K562 (cell line): ENCODE measurements around the gene PRKD1. TPM values are rescaled to one million over a fixed set of nuclear protein-coding genes. Genes with fewer than 3 reads are reported as not detected.

Experiments
- ATAC-seq: fragments of 200-7000 bp; cut with Tn5 transposase; 3 replicates; pipeline ENCODE4 v1.9.1; 2020; ENCODE audit warnings: moderate library complexity
- BruUV-seq: library from RNA; stranded (reverse); fragments of 400-500 nt; replicated peaks from 2 replicates; lab custom pipeline; 2021; lab: Mats Ljungman, UMichigan
- CTCF ChIA-PET: fragments of 300-600 bp; formaldehyde crosslinking; extraction: SDS; loops from one replicate; lab custom pipeline; 2021; ENCODE audit warnings: low intra/inter-chr PET ratio; lab: Yijun Ruan, JAX
- POLR2A ChIA-PET: fragments of 300-600, 350-650 bp; sonication (Branson Sonifier 250); formaldehyde crosslinking; extraction: SDS; loops from one replicate; lab custom pipeline; 2021; ENCODE audit warnings: antibody characterized with exemption, inconsistent platforms; lab: Yijun Ruan, JAX
- DNase-seq, 4 experiments: peaks; one replicate each; pipeline versions ENCODE4 v3.0.0 to v3.0.0-alpha.2; 2011 to 2018; ENCODE audit warnings: low spot score in 3 of 4, mixed read lengths in 3 of 4; ENCODE audit errors: extremely low read depth in 1 of 4
- FAIRE-seq: peaks from 2 replicates; lab custom pipeline; 2011; peaks lifted over from hg19 to GRCh38; lab: Jason Lieb, UNC
- H2AFZ ChIP-seq: 2 replicates; pipeline ENCODE4 v1.6.0; 2011; ENCODE audit warnings: low read depth, low read length, control low read depth, inconsistent platforms
- H3K27ac ChIP-seq: fragments of 200-600 bp; 3 replicates; pipeline ENCODE4 v1.8.0; 2011; ENCODE audit warnings: low read depth, mild to moderate bottlenecking, control low read depth, inconsistent platforms, low read length, moderate library complexity, mixed read lengths; ENCODE audit errors: extremely low read depth
- H3K27me3 ChIP-seq, 2 experiments: fragments of 300-600 bp in 1 of 2; 2 replicates in 1 of 2; 3 replicates in 1 of 2; pipeline versions ENCODE4 v1.6.0 to v1.8.0; 2011; ENCODE audit warnings: inconsistent platforms in 2 of 2, low read length in 2 of 2, mild to moderate bottlenecking in 1 of 2, mixed read lengths in 1 of 2, moderate library complexity in 1 of 2; ENCODE audit not compliant: control insufficient read depth in 2 of 2, insufficient read depth in 2 of 2
- H3K36me3 ChIP-seq: fragments of 300-600 bp; 3 replicates; pipeline ENCODE4 v1.8.0; 2011; ENCODE audit warnings: mild to moderate bottlenecking, low read length, inconsistent platforms; ENCODE audit not compliant: control insufficient read depth, insufficient read depth
- H3K4me1 ChIP-seq, 2 experiments: fragments of 200-600 bp in 1 of 2; replicated peaks in 1 of 2; 2 replicates in 1 of 2; 3 replicates in 1 of 2; pipeline versions ENCODE4 v1.5.1 to v1.8.0; 2011; ENCODE audit warnings: inconsistent platforms in 2 of 2, low read length in 2 of 2, mild to moderate bottlenecking in 1 of 2, mixed read lengths in 1 of 2, moderate library complexity in 1 of 2; ENCODE audit not compliant: control insufficient read depth in 2 of 2, insufficient read depth in 2 of 2
- H3K4me2 ChIP-seq: 2 replicates; pipeline ENCODE4 v1.6.1; 2011; ENCODE audit warnings: low read length, control low read depth, inconsistent platforms, mixed read lengths; ENCODE audit not compliant: insufficient read depth
- H3K4me3 ChIP-seq: fragments of 200-600 bp; sonication (generic), shearing (Covaris generic); 2 replicates; pipeline ENCODE4 v1.5.1; 2016; ENCODE audit warnings: control low read depth, inconsistent platforms
- H3K79me2 ChIP-seq: fragments of 200-600 bp; 3 replicates; pipeline ENCODE4 v1.8.0; 2011; ENCODE audit warnings: low read length, inconsistent platforms; ENCODE audit not compliant: control insufficient read depth, insufficient read depth
- H3K9ac ChIP-seq, 2 experiments: 2 replicates each; pipeline versions ENCODE4 v1.6.0 to v1.6.1; 2011; ENCODE audit warnings: low read depth in 2 of 2, low read length in 2 of 2, control low read depth in 1 of 2, inconsistent platforms in 1 of 2, mild to moderate bottlenecking in 1 of 2, mixed read lengths in 1 of 2; ENCODE audit not compliant: insufficient read depth in 1 of 2
- H3K9me1 ChIP-seq: one replicate; pipeline ENCODE4 v1.6.0; 2011; ENCODE audit warnings: inconsistent platforms, mild to moderate bottlenecking, low read length, moderate library complexity; ENCODE audit not compliant: control insufficient read depth, insufficient read depth
- H3K9me3 ChIP-seq: replicated peaks from 2 replicates; pipeline ENCODE4 v1.5.1; 2011; ENCODE audit warnings: low read depth, low read length, inconsistent platforms; ENCODE audit not compliant: control insufficient read depth, insufficient read depth
- H4K20me1 ChIP-seq: replicated peaks from 2 replicates; pipeline ENCODE4 v1.6.1; 2011; ENCODE audit warnings: low read length, inconsistent platforms, mixed read lengths; ENCODE audit not compliant: control insufficient read depth, insufficient read depth
- ADNP ChIP-seq: fragments of 200-800 bp; sonication (Bioruptor generic); IDR thresholded peaks from 2 replicates; pipeline ENCODE4 v1.6.1; 2016; ENCODE audit warnings: missing genetic modification characterization, missing compliant biosample characterization
- ARID3B ChIP-seq: fragments of 250-450 bp; sonication (Bioruptor Pico); IDR thresholded peaks from 2 replicates; pipeline ENCODE4 v1.4.0; 2020; ENCODE audit warnings: borderline replicate concordance
- CHAMP1 ChIP-seq: fragments of 450-650 bp; IDR thresholded peaks from 2 replicates; pipeline ENCODE4 v1.6.1; 2016; ENCODE audit warnings: mild to moderate bottlenecking
- FOS ChIP-seq: IDR thresholded peaks from 3 replicates; pipeline ENCODE4 v1.6.1; 2011; ENCODE audit not compliant: insufficient read length; ENCODE audit errors: extremely low read depth
- FOXK1 ChIP-seq: sonication (generic); formaldehyde crosslinking; IDR thresholded peaks from 2 replicates; pipeline ENCODE4 v1.8.0; 2022; ENCODE audit warnings: missing genetic modification reagents, mild to moderate bottlenecking, borderline replicate concordance
- GABPB2 ChIP-seq: fragments of 250-450 bp; sonication (Bioruptor Pico); conservative IDR thresholded peaks from 2 replicates; pipeline ENCODE4 v1.5.1; 2021; ENCODE audit warnings: mild to moderate bottlenecking
- NR2C2 ChIP-seq, 2 experiments: fragments of 200-800 bp in 1 of 2; sonication (Bioruptor generic) in 1 of 2; sonication (generic) in 1 of 2; formaldehyde crosslinking in 1 of 2; IDR thresholded peaks; 2 replicates each; pipeline versions ENCODE4 v1.6.1 to v1.8.0; 2016 to 2022; ENCODE audit warnings: mild to moderate bottlenecking in 1 of 2, missing compliant biosample characterization in 1 of 2, missing genetic modification characterization in 1 of 2, missing genetic modification reagents in 1 of 2
- PCBP2 ChIP-seq: fragments of 200-400 bp; formaldehyde crosslinking; IDR thresholded peaks from 2 replicates; pipeline ENCODE4 v1.6.1; 2018; ENCODE audit warnings: low read length, low read depth, mild to moderate bottlenecking, moderate library complexity; ENCODE audit not compliant: poor library complexity, severe bottlenecking
- SMAD1 ChIP-seq: fragments of 150-350 bp; IDR thresholded peaks from 2 replicates; pipeline ENCODE4 v1.6.1; 2014; ENCODE audit warnings: low read length, low read depth; ENCODE audit not compliant: partially characterized antibody
- SP2 ChIP-seq: IDR thresholded peaks from 2 replicates; pipeline ENCODE4 v1.6.1; 2011; ENCODE audit warnings: mild to moderate bottlenecking, low read depth, low read length, moderate library complexity; ENCODE audit not compliant: poor library complexity, severe bottlenecking; ENCODE audit errors: extremely low read depth
- ZFPM2 ChIP-seq: fragments of 250-450 bp; sonication (Bioruptor Pico); IDR thresholded peaks from 2 replicates; pipeline ENCODE4 v1.5.1; 2022; ENCODE audit warnings: mild to moderate bottlenecking
- ZNF384 ChIP-seq: IDR thresholded peaks from 2 replicates; pipeline ENCODE4 v1.6.1; 2012; ENCODE audit warnings: low read depth, low read length, improper control_type of control experiment
- ZNF511 ChIP-seq: sonication (generic); formaldehyde crosslinking; IDR thresholded peaks from 2 replicates; pipeline ENCODE4 v1.8.0; 2022; ENCODE audit warnings: mild to moderate bottlenecking, missing genetic modification reagents
- ZNF696 ChIP-seq: fragments of 250-450 bp; sonication (Bioruptor Pico); conservative IDR thresholded peaks from 2 replicates; pipeline ENCODE4 v1.4.0; 2020; ENCODE audit warnings: mild to moderate bottlenecking, moderate library complexity
- WGBS: fragments of 100-300 bp; shearing (Covaris generic); methylation state at CpG from one replicate; pipeline ENCODE4 v1.1.6; 2016; ENCODE audit warnings: low coverage, mixed read lengths; ENCODE audit not compliant: insufficient coverage; ENCODE audit errors: missing lambda C conversion rate; 5-methylcytosine and 5-hydroxymethylcytosine counted together
- in situ Hi-C: fragments of 300-500 bp; cut with MboI; formaldehyde crosslinking; loops from 4 replicates; pipeline ENCODE4 v1.15.0; 2018; ENCODE audit warnings: inconsistent platforms, mixed read lengths
- intact Hi-C: fragments of 100-400 bp; cut with micrococcal nuclease; formaldehyde crosslinking; loops from 2 replicates; pipeline ENCODE4 v1.14.2; 2022
- polyA plus RNA-seq, 8 experiments: library from polyadenylated mRNA; depleted of rRNA in 4 of 8; stranded (reverse) in 5 of 8; unstranded in 3 of 8; fragments of >200 nt; fragmentation: Nextera tagmentation in 2 of 8; fragmentation: Illumina TruSeq in 1 of 8; extraction: Ambion mirVana in 2 of 8; extraction: Trizol in 1 of 8; gene quantifications; 2 replicates each; pipeline versions ENCODE4 v1.2.1 to v1.2.3, GENCODE V29; 2011 to 2014; ENCODE audit warnings: inconsistent platforms in 1 of 8, missing spikeins in 1 of 8
- total RNA-seq, 7 experiments: library from RNA; depleted of rRNA in 6 of 7; stranded (reverse); fragments of >200 nt in 6 of 7; fragmentation: Illumina TruSeq in 2 of 7; extraction: Trizol in 2 of 7; gene quantifications; 2 replicates each; pipeline versions ENCODE4 v1.2.1 to v1.2.3, GENCODE V29; 2011 to 2021; ENCODE audit warnings: low replicate concordance in 1 of 7

The PRKD1 gene
- total and polyA plus RNA-seq, 9 of the 15 experiments (the other 6 are each of a cell fraction or from before 2014, with no cell fraction given), result 0.04 to 0.25 (median 0.13) TPM; not detected in 1

GRCh38 chr14:29843981-29844380 is 83.7 kb downstream of the PRKD1 start:
- WGBS, result 0% methylated on average over 1 of the region's 1 CpG
- ATAC-seq (no peak), FAIRE-seq (no peak), DNase-seq (no peak)
- BruUV-seq, result no TSS peak
- intact Hi-C loops (no loop called here), in situ Hi-C loops (no loop called here)
- H3K9me3 ChIP-seq, result no peaks in the 10 kb centered on the region
- no peak overlapping the region for H3K27ac ChIP-seq
- H3K27me3 ChIP-seq, result no peaks in the 10 kb centered on the region
- H3K9me1 ChIP-seq, result no peaks in the 10 kb centered on the region
- H3K4me1 ChIP-seq, result no peaks in the 10 kb centered on the region
- no peak overlapping the region for H3K4me3 ChIP-seq
- H2AFZ ChIP-seq, result no peak overlapping the region
- H3K4me2 ChIP-seq, result no peak overlapping the region
- no peaks in the 10 kb centered on the region for H4K20me1 ChIP-seq
- no peaks in the 10 kb centered on the region for H3K36me3 ChIP-seq
- POLR2A ChIA-PET, result no interaction called here
- H3K79me2 ChIP-seq, result no peaks in the 10 kb centered on the region
- H3K9ac ChIP-seq, result no peak overlapping the region
- CTCF ChIA-PET, result no interaction called here
- TF ChIP-seq SMAD1 (no peak), ARID3B (CRISPR knock-in tag) (no peak), ADNP (no peak), ZFPM2 (CRISPR knock-in tag) (no peak), PCBP2 (no peak), FOXK1 (CRISPR knock-in tag) (no peak), FOS (no peak), ZNF511 (CRISPR knock-in tag) (no peak), SP2 (no peak), ZNF696 (CRISPR knock-in tag) (no peak), NR2C2 (CRISPR knock-in tag; IDR thresholded peaks at IDR 0.05) (no peak), NR2C2 (tag; IDR thresholded peaks at IDR 0.05) (no peak), ZNF384 (no peak), GABPB2 (CRISPR knock-in tag) (no peak), CHAMP1 (no peak)
- TF ChIP-seq, all 486 proteins: peak for 0
